K562 (cell line): Measurements from ENCODE around the gene WWP2. TPM values are rescaled to one million over a fixed set of nuclear protein-coding genes. Genes with fewer than 3 reads are reported as not detected.
A peak's percentile ranks its signal among the peaks of the same experiment; 100 is the strongest.

Experiments
- MAFK ChIP-seq: IDR thresholded peaks from 2 replicates; pipeline ENCODE4 v1.6.1; 2011; ENCODE audit warnings: low read length, improper control_type of control experiment
- TAF1 ChIP-seq: IDR thresholded peaks from 2 replicates; pipeline ENCODE4 v1.6.1; 2011; ENCODE audit warnings: mild to moderate bottlenecking, low read length, moderate library complexity; ENCODE audit not compliant: insufficient read depth, control insufficient read depth, severe bottlenecking; ENCODE audit errors: extremely low read depth
- TOE1 ChIP-seq, 2 experiments: fragments of 450-650 bp in 1 of 2; sonication (generic) in 1 of 2; formaldehyde crosslinking in 1 of 2; IDR thresholded peaks; 2 replicates each; pipeline versions ENCODE4 v1.7.1 to v1.8.0; 2016 to 2022; ENCODE audit warnings: borderline replicate concordance in 2 of 2, mild to moderate bottlenecking in 2 of 2, antibody characterized with exemption in 1 of 2, inconsistent platforms in 1 of 2, low read depth in 1 of 2, missing genetic modification reagents in 1 of 2, moderate library complexity in 1 of 2
- ZC3H11A ChIP-seq: IDR thresholded peaks from 2 replicates; pipeline ENCODE4 v1.6.1; 2012; ENCODE audit warnings: low read depth, low read length, improper control_type of control experiment
- ZNF830 ChIP-seq: fragments of 250-450 bp; sonication (Bioruptor Pico); IDR thresholded peaks from 2 replicates; pipeline ENCODE4 v1.5.0; 2021; ENCODE audit warnings: mild to moderate bottlenecking
- polyA plus RNA-seq, 8 experiments: library from polyadenylated mRNA; depleted of rRNA in 4 of 8; stranded (reverse) in 5 of 8; unstranded in 3 of 8; fragments of >200 nt; fragmentation: Nextera tagmentation in 2 of 8; fragmentation: Illumina TruSeq in 1 of 8; extraction: Ambion mirVana in 2 of 8; extraction: Trizol in 1 of 8; gene quantifications; 2 replicates each; pipeline versions ENCODE4 v1.2.1 to v1.2.3, GENCODE V29; 2011 to 2014; ENCODE audit warnings: inconsistent platforms in 1 of 8, missing spikeins in 1 of 8
- total RNA-seq, 7 experiments: library from RNA; depleted of rRNA in 6 of 7; stranded (reverse); fragments of >200 nt in 6 of 7; fragmentation: Illumina TruSeq in 2 of 7; extraction: Trizol in 2 of 7; gene quantifications; 2 replicates each; pipeline versions ENCODE4 v1.2.1 to v1.2.3, GENCODE V29; 2011 to 2021; ENCODE audit warnings: low replicate concordance in 1 of 7
- TF ChIP-seq, protein P1 (sequence below): fragments of 250-450 bp; sonication (Bioruptor Pico); IDR thresholded peaks from 2 replicates; pipeline ENCODE4 v1.8.0; 2022; ENCODE audit warnings: moderate library complexity, mild to moderate bottlenecking, inconsistent platforms
- TF ChIP-seq, protein P2 (sequence below), 2 experiments: IDR thresholded peaks; 2 replicates each; pipeline ENCODE4 v1.6.1; 2012; ENCODE audit warnings: improper control_type of control experiment in 2 of 2, low read depth in 2 of 2, low read length in 2 of 2, borderline replicate concordance in 1 of 2
- TF ChIP-seq, protein P3 (sequence below): sonication (generic); formaldehyde crosslinking; IDR thresholded peaks from 2 replicates; pipeline ENCODE4 v1.8.0; 2022; ENCODE audit warnings: mild to moderate bottlenecking, missing genetic modification reagents
- TF ChIP-seq, protein P4 (sequence below): fragments of 250-450 bp; sonication (Bioruptor Pico); IDR thresholded peaks from 2 replicates; pipeline ENCODE4 v1.4.0; 2020; ENCODE audit warnings: mild to moderate bottlenecking, moderate library complexity, borderline replicate concordance
- TF ChIP-seq, protein P5 (sequence below): fragments of 150-350 bp; IDR thresholded peaks from 2 replicates; pipeline ENCODE4 v1.6.1; 2014; ENCODE audit warnings: low read depth, mild to moderate bottlenecking, low read length, borderline replicate concordance

Gene WWP2
- total and polyA plus RNA-seq, 9 of the 15 experiments (the other 6 are each of a cell fraction or from before 2014, with no cell fraction given), result 1.9 to 34.4 (median 14.6) TPM

DNA sequence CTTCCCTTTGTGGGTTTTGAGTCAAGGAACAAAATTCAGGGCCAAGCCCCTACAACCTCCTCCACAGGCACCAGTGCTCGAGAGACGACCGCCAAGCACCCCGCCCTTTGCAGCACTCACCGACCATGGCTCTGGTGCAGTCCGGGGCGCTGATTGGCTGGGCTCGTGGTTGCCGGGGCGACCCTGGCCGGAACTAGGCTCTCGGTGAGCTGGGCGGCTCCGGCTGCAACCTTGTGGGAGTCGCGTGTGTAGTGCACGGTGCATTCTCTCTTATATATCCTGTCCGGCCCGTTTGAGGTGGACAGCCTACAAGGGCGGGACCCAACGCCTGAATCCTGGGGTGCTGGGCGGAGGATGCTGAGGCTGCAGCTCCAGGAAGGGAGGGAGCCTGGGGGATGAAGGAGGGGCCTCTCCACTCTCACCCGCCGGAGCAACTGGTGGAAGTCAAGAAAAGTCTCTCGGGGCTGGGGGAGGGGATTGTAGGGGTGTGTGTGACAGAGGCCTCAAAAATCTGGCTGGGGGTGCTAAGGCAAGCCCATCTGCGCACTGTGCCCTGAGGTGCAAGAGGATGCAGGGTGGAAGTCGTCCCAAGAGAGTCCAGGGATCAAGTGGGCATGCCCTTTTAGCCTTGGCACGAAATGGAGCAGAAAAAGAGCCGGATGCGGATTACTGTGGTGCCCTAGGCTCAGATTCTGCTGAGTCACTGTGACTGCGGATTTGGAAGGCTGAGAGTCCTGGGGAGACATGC is 35.6 kb upstream of the WWP2 start, which contains the start of gene NQO1 (continued):
- TF ChIP-seq, protein P1, sequence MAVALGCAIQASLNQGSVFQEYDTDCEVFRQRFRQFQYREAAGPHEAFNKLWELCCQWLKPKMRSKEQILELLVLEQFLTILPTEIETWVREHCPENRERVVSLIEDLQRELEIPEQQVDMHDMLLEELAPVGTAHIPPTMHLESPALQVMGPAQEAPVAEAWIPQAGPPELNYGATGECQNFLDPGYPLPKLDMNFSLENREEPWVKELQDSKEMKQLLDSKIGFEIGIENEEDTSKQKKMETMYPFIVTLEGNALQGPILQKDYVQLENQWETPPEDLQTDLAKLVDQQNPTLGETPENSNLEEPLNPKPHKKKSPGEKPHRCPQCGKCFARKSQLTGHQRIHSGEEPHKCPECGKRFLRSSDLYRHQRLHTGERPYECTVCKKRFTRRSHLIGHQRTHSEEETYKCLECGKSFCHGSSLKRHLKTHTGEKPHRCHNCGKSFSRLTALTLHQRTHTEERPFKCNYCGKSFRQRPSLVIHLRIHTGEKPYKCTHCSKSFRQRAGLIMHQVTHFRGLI, result no peak
- TF ChIP-seq ZC3H11A (no peak), MAFK (peak; percentile 98), TAF1 (peak; percentile 75), TOE1 (IDR thresholded peaks at IDR 0.05; ENCODE audit: borderline replicate concordance) (no peak; the same call in 1 of the 2 replicates), TOE1 (CRISPR knock-in tag; IDR thresholded peaks at IDR 0.05; ENCODE audit: borderline replicate concordance, low read depth) (no peak), ZNF830 (no peak)
- TF ChIP-seq, protein P2, sequence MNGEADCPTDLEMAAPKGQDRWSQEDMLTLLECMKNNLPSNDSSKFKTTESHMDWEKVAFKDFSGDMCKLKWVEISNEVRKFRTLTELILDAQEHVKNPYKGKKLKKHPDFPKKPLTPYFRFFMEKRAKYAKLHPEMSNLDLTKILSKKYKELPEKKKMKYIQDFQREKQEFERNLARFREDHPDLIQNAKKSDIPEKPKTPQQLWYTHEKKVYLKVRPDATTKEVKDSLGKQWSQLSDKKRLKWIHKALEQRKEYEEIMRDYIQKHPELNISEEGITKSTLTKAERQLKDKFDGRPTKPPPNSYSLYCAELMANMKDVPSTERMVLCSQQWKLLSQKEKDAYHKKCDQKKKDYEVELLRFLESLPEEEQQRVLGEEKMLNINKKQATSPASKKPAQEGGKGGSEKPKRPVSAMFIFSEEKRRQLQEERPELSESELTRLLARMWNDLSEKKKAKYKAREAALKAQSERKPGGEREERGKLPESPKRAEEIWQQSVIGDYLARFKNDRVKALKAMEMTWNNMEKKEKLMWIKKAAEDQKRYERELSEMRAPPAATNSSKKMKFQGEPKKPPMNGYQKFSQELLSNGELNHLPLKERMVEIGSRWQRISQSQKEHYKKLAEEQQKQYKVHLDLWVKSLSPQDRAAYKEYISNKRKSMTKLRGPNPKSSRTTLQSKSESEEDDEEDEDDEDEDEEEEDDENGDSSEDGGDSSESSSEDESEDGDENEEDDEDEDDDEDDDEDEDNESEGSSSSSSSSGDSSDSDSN (IDR thresholded peaks at IDR 0.05; ENCODE audit: borderline replicate concordance in 1 of 2, low read depth in 2 of 2, low read length in 2 of 2), result peak; percentile 35 to 82; a peak in 3 of 4 replicates
- TF ChIP-seq, protein P3, sequence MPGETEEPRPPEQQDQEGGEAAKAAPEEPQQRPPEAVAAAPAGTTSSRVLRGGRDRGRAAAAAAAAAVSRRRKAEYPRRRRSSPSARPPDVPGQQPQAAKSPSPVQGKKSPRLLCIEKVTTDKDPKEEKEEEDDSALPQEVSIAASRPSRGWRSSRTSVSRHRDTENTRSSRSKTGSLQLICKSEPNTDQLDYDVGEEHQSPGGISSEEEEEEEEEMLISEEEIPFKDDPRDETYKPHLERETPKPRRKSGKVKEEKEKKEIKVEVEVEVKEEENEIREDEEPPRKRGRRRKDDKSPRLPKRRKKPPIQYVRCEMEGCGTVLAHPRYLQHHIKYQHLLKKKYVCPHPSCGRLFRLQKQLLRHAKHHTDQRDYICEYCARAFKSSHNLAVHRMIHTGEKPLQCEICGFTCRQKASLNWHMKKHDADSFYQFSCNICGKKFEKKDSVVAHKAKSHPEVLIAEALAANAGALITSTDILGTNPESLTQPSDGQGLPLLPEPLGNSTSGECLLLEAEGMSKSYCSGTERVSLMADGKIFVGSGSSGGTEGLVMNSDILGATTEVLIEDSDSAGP (CRISPR knock-in tag), result no peak
- TF ChIP-seq, protein P4, sequence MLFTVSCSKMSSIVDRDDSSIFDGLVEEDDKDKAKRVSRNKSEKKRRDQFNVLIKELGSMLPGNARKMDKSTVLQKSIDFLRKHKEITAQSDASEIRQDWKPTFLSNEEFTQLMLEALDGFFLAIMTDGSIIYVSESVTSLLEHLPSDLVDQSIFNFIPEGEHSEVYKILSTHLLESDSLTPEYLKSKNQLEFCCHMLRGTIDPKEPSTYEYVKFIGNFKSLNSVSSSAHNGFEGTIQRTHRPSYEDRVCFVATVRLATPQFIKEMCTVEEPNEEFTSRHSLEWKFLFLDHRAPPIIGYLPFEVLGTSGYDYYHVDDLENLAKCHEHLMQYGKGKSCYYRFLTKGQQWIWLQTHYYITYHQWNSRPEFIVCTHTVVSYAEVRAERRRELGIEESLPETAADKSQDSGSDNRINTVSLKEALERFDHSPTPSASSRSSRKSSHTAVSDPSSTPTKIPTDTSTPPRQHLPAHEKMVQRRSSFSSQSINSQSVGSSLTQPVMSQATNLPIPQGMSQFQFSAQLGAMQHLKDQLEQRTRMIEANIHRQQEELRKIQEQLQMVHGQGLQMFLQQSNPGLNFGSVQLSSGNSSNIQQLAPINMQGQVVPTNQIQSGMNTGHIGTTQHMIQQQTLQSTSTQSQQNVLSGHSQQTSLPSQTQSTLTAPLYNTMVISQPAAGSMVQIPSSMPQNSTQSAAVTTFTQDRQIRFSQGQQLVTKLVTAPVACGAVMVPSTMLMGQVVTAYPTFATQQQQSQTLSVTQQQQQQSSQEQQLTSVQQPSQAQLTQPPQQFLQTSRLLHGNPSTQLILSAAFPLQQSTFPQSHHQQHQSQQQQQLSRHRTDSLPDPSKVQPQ (CRISPR knock-in tag), result no peak
- TF ChIP-seq, protein P5, sequence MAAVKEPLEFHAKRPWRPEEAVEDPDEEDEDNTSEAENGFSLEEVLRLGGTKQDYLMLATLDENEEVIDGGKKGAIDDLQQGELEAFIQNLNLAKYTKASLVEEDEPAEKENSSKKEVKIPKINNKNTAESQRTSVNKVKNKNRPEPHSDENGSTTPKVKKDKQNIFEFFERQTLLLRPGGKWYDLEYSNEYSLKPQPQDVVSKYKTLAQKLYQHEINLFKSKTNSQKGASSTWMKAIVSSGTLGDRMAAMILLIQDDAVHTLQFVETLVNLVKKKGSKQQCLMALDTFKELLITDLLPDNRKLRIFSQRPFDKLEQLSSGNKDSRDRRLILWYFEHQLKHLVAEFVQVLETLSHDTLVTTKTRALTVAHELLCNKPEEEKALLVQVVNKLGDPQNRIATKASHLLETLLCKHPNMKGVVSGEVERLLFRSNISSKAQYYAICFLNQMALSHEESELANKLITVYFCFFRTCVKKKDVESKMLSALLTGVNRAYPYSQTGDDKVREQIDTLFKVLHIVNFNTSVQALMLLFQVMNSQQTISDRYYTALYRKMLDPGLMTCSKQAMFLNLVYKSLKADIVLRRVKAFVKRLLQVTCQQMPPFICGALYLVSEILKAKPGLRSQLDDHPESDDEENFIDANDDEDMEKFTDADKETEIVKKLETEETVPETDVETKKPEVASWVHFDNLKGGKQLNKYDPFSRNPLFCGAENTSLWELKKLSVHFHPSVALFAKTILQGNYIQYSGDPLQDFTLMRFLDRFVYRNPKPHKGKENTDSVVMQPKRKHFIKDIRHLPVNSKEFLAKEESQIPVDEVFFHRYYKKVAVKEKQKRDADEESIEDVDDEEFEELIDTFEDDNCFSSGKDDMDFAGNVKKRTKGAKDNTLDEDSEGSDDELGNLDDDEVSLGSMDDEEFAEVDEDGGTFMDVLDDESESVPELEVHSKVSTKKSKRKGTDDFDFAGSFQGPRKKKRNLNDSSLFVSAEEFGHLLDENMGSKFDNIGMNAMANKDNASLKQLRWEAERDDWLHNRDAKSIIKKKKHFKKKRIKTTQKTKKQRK, result no peak
